GDM1 (cell line): ENCODE measurements around the gene PLXNA2.

Experiments
- DNase-seq: peaks from one replicate; lab custom pipeline; 2025; lab: John Stamatoyannopoulos, UW

PLXNA2 gene

DNA sequence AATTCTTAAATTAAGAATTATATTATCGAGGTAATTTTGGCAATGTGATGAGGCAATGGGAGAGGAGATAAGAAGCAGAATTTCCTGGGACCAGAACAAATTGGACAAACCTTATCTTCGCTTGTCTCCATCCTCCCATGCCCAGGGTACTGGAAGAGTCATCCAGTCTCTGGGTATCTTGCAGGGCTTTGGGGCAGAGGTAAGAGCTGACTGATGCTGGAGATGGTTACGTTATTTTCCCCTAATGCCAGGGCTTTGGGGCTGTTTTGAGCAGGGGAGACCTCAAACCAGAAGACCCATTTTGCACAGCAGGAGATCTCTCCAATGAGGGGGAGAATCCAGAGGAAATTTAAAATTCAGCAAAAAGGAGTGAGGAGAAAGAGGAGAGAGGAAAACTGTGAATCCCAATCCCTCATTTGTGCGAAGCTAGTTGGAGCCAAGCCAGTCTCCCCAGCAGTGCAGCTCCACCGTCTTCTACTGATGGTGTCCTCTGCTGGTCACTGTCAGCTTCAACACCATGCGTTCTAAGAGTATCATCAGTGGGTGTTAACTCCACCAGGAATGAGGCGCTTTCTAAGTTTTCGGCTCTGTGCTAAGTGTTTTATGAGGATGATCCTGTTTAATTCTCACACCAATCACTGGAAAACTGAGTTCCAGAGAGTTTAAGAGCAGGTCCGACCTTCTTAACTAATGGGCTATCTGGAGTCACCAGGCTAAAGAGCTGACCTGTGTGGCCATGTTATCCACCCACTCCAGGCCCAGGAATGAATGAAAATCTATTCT lies 246.5 kb downstream of the PLXNA2 start:
- DNase-seq = peak; percentile 20

GRCh38 chr1:207996636-207997035 lies 247.5 kb downstream of the PLXNA2 start:
- peak; percentile 6 for DNase-seq

GRCh38 chr1:207995576-207995975 lies 248.6 kb downstream of the PLXNA2 start:
- DNase-seq = no peak

DNA sequence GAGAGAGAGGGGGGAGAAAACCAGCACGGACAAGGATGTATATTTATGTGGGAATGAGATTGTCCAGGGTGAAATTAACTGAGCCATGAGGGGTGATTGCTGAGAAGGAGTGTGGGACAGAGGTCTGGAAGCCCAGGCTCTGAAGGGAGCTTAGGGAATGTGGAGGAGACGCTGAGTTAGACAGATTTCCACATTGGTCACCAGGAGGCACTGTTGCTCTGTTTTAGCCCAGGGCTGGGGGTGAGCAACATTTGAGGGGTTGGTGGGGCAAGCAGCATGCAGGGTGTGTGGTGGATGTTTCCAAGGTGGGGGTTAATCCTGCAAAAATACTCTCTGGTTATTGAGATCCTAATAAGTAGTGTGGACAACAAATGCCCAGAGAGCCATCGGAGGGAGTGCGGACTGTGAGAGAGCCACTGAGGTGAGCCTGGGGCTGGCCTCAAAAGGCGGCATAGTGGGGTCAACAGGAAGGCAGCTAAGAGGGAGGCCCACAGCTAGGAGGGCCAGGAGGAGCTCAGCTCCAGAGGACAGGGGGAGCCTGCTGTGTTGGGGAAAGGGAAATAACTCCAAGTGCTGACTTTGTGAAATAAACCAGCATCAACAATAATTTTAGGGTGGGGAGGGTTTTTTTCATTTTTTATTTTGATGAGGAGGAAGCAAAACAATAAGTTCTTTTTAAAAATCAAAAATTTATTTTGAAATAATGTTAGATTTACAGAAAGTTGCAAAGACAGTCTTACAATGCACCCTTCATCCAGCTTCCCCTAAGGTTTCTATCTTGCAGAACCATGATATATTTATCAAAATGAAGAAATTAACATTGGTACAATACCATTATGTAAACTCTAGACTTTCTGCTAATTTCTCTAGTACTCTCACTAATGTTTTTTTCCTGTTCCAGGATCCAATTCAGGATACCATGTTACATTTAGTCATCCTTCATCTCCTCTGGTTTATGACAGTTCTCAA lies 250.4 kb downstream of the PLXNA2 start:
- no peak for DNase-seq

- DNase-seq = no peak
Observed at GRCh38 chr1:207992677-207993236, 251.4 kb downstream of the PLXNA2 start.

DNA sequence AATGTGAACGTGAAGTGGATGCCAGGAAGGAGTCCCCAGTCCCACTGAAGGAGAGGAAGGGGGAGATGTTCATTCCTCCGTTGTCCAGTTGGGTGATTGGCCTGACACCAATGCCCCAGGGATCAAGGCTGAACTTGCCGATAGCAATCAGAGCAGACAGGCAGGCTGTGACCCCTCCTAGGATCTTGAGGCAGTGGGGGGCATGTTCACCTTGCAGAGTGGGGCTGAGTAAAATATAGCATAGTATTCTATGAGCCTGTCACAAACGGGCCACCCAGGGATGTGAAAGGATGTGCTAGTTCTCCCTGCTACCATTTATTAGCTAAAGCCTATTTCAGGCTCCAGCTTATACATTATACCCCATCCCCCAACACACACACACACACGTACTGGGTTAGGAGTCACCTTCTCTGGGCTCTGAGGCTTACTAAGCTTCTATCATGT lies 252.6 kb downstream of the PLXNA2 start:
- no peak for DNase-seq

GRCh38 chr1:207990876-207991582 lies 253.2 kb downstream of the PLXNA2 start:
- DNase-seq = no peak

- no peak for DNase-seq
Observed at GRCh38 chr1:207990455-207990854, 253.7 kb downstream of the PLXNA2 start.

DNA sequence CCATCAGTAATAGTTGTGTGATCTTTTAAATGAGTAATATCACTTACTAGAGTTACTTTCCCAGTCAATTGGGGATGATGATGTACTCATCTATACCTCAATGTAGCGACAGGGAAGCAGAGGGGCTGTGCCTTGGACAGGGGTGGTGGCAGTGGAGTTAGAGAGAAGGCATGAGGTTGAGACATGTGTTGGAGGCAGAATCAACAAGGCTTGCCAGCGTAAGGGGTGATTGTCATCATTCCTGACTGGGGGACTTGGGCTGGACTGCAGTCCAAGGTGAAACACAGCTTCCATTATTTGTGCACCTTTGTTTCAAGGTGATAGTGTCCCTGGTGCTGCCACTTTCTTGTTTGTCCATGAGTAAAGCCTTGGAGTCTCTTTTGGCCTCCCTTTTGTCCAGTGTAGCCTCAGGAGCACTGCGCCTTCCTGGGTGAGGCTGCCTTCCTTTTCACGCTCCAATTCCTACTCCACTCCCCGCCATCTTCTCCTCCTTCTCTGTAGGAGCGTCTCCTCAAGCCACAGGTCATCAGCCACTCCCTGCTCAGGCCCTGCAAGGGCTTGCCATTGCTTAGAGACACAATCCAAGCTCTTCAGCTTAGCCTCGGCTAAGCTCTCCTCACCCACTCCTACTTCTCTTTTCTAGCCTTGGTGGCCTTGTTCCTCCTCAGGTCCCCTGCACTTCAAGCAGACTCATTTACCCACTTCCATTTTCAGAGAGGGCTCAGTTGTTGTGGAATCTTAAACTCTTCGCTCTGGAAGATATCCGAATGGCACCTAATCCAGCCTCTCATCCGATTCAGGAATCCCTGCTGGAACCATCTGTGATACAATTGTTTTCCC lies 255.6 kb downstream of the PLXNA2 start:
- no peak for DNase-seq

- no peak for DNase-seq
Observed at GRCh38 chr1:207987164-207987563, 257.0 kb downstream of the PLXNA2 start.

DNA sequence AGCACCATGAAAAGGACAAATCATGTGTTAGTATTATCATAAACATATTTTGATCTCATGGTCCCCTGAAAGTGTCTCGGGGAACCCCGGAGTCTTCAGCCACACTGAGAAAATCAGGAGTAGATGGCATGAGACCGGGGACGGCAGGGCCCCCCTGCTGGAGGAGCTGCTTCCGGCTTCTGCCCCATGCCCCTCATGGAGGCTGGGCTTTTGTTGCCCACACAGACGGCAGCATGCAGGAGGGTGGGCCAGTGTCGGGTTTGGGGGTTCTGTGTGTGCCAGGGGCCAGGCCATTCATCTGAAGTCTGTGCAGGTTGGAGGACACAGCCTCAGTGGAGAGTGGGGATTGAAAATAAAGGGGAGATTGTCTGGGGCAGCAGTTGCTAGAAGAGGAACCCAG lies 258.2 kb downstream of the PLXNA2 start:
- no peak for DNase-seq

DNA sequence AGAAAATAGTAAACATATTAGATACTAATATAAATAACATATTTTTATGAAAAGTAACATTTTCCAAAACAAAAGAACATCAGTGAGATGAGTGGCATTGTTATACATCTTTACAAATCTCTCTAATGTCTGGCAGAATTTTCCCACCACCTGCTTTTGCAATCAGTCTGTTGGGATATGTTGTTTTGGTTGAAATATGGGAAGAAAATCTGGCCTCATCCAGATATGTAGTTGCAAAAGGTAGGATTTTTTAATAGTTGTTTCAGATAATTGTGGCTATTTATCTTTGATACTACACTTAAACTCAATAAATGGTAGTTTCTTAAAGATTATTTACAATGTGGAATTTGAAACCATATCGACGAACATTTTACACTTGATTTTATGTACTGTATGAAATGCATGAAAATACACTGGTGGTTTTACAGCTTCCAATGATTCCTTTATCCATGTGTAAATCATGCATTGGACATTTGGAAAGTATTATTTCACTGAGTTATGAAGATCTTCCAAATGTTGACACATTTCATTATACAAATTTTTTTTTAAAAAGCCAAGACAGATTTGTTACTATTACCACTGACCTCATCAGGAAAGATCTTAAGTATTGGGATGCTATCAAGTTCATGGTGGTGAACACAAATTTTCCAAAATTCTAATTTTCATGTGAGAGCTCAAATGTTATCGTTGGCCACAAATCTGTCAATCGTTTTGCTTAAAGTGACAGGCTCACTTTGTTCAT lies 259.2 kb downstream of the PLXNA2 start:
- no peak for DNase-seq

DNA sequence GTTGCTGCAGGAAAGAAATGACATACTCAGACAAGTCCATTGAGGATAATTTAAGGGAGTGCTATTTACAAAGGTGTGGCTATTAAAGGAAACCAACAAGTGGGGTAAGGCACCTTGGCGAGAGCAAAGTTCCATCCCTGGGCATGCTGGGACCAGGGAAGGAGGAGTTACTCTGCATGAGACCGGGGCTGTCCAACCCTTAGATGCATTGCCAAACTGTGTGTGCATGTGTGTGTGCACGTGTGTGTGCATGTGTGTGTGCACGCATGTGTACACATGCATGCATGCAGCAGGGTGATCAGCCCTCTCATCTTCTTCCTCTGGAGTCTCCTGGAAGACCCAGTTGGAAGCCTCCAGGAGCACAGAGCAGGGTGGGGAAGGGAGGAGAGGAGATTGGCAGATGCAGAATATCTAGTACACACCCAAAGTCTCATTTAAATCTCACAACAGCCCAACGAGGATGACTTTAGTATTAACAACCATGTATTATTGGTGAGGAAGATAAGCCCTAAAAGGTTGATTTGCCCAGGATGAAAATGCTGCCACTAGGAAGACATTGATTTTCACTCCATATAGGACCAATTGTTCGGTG lies 261.0 kb downstream of the PLXNA2 start:
- no peak for DNase-seq

GRCh38 chr1:207981976-207982375 lies 262.2 kb downstream of the PLXNA2 start:
- DNase-seq = no peak

GRCh38 chr1:207978441-207978840 lies 265.7 kb downstream of the PLXNA2 start:
- DNase-seq = no peak

- DNase-seq = no peak
Observed at GRCh38 chr1:207977876-207978275, 266.3 kb downstream of the PLXNA2 start.

- DNase-seq = no peak
Observed at GRCh38 chr1:207973898-207974568, 270.2 kb downstream of the PLXNA2 start.

DNA sequence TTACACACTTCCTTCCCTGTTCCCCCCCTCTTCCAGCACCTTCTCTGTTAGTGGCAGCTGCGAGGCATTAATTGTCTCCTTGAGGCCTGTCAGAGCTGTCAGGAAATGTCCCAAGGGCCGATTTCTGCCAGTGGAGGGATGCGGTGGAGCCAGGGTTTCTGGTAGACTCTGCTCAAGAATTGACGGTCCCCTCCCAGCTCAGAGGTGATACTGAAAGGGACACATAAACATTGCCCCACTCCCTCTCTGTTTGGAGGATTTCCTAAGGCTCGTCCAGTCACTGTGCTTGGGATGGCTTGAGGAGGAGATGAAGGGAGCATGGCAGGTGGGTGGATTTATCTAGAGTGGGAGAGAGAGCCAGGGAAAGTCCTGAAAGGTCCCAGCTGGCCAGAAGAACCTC lies 271.8 kb downstream of the PLXNA2 start:
- no peak for DNase-seq
